GM21717 (cell line): Measurements from ENCODE around the gene VPS37B.

ENCODE experiments used
- ATAC-seq: cut with Tn5 transposase; IDR thresholded peaks from one replicate; pipeline ENCODE4 v1.9.1; 2021; ENCODE audit warnings: mild to moderate bottlenecking, moderate library complexity; ENCODE audit not compliant: unreplicated experiment

The VPS37B gene

DNA sequence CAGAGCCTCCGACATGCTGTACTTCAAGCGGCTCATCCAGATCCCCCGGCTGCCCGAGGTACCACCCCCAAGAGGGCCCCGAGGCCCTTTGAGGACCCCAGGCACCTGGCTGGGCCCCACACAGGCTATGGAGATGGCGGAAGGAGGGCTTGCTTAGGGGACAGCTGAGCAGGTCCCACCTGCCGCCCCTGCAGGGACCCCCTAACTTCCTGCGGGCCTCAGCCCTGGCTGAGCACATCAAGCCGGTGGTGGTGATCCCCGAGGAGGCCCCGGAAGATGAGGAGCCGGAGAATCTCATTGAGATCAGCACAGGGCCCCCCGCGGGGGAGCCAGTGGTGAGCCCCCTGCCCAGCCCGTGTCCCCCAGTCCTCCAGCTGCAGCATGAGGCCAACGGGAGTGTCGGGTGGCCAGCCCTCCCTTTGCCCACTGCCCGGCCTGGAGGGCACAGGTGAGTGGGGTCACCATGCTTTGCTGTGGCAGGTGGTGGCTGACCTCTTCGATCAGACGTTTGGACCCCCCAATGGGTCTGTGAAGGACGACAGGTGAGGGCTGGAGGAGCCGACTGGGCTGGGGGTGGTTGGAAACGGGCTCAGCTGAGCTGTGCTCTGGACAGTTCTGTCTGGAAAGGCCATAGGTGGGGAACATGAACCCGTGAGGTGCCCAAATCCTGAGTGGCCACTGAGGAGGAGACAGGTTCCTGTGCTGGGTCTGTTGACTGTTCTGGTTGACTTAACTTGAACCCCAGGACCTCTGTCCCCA, 40.7 kb downstream of the VPS37B start:
- ATAC-seq = no peak

DNA sequence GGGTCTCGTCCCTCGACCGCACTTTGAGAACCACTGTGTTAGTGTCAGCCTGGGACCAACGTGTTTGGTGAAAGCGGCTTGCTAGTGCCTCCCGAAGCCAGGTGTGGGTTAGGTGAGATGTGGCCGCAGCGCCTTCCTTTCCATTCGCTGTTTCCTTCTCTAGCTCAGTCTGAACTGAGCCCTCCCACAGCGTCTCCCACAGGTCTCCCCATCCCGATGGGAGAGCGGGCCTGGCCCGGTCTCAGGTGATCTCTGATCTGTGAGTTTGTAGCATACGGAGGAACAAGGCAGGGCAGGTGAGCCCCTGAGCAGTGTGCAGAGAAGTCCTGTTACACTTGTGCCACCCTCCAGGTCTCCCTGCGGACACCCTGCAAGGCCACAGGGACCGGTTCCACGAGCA, 41.4 kb downstream of the VPS37B start:
- no peak for ATAC-seq

DNA sequence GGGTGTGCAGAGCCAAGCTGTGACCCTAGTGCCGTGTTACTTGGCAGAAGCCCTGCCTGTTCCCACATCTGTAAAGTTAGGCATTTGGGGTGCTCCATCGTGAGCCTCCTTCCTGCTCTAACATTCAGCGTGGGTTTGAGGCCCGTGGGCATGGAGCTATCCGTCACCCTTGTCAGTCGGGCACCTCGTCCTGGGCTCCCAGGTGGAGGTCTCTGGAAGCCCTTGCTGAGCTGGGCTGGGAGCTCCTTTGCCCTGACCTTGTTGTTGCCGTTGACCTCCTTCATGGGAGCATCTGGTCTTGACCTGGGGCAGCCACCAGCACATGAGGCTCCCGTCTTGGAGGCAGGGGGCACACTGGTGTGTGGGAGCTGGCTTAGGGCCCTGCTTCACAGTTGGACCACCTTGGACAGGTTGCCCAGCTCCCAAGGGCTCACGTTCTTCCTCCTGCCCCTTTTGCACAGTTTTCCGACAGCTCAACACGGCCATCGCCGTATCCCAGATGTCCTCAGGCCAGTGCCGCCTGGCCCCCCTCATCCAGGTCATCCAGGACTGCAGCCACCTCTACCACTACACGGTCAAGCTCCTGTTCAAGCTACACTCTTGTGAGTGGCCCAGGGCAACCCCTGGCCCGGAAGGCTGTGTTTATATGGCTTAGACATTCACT, 42.2 kb downstream of the VPS37B start:
- no peak for ATAC-seq

DNA sequence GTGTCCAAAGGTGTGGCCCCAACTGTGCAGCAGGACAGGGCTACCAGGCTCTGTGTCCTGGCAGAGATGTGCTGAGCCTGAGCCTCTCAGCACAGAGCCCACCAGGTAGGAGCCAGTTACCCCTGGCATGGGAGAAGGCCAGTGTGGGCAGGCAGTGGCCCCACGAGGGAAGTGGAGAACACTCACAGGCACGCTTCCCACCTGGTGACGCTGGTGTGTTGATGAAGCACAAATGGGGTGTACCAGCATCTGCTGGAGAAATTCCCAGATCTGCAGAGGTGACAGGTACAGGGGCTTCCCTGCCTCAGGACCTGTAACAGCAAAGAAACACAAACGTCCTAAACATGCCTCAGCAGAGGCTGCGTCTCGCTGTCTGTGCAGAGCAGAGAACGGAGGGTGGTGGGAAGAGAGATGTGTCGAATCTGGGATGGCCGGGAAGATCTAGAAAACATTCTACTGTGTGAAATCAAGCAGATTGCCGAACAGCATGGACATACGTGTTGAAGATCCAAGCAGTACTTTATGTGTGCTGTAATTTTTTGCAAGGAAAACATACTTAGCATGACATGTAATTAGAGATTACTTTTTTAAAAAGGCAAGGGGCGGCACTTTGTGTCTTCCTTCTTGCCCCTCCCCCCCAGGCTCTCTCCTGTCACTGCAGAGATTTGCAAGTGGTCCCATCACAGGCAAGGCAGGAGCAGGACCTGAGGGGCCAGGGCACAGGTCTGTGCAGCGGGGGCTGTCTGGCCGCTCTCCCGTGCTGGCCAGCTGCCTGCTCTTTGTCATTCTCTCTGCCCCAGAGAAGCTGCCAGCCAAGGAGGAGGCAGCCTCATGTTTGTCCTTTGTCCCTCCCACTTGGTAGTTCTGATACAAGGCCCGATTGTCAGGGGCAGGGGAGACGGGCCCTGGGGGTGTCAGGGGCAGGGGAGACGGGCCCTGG, 43.3 kb downstream of the VPS37B start:
- no peak for ATAC-seq

DNA sequence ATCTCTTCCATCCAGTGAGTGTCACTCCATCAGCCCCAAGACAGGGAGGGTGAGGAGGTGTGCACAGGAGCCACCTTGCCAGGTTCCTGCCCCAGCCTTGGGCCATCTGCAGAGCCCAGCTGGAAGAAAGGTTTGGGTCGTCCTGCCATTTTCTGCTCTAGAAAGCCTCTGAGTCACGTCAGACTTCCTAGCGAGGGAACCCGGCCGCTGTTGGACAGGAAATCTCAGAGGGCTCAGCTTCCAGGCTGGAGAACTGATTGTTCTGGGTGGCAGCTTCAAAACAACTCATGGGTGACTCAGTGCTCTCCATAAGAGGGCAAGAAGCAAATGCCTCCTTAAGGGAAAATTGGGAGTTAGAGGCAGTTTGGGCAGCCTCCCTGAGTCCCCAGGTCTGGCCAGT, 44.1 kb downstream of the VPS37B start:
- no peak for ATAC-seq

DNA sequence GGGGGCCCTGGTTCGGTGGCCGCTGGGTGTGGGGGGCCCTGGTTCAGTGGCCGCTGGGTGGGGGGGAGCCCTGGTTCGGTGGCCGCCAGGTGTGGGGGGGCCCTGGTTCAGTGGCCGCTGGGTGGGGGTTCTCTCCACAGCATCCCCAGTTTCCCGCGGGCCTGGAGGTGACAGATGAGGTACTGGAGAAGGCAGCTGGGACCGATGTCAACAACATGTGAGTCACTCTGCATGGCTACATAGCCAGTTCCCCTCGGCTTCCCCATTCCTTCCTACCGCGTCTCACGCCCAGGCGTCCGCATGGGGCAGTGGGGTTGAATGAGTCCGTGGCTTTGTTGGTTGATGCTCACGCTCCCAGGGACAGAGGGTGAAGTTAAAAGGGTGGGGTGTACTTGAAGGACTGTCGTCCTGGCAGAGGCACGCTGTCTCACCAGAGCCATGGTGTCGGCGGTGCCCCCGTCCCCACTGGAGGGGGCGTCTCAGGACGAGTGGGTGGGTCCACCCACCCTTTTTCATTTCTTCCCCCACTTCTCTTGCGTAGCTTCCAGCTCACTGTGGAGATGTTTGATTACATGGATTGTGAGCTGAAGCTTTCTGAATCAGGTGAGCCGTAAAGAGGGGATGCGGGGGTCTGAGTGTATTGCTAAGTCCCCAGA, 45.1 kb downstream of the VPS37B start:
- ATAC-seq = no peak

DNA sequence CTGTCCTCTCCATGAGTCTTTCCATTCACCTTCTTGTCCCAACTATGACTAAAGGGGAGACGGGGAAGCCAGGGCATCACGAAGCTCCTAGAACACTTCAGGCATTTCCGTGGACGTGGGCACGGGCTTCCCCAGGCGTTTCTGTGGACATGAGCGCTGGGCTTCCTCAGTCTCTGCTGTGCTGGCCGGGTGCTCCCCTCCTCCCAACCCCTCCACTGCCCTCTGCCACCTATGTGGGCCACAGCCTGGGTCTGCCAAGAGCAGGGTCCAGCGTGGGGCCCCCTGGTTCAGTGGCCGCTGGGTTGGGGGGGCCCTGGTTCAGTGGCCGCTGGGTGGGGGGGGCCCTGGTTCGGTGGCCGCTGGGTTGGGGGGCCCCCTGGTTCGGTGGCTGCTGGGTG, 45.9 kb downstream of the VPS37B start:
- no peak for ATAC-seq

DNA sequence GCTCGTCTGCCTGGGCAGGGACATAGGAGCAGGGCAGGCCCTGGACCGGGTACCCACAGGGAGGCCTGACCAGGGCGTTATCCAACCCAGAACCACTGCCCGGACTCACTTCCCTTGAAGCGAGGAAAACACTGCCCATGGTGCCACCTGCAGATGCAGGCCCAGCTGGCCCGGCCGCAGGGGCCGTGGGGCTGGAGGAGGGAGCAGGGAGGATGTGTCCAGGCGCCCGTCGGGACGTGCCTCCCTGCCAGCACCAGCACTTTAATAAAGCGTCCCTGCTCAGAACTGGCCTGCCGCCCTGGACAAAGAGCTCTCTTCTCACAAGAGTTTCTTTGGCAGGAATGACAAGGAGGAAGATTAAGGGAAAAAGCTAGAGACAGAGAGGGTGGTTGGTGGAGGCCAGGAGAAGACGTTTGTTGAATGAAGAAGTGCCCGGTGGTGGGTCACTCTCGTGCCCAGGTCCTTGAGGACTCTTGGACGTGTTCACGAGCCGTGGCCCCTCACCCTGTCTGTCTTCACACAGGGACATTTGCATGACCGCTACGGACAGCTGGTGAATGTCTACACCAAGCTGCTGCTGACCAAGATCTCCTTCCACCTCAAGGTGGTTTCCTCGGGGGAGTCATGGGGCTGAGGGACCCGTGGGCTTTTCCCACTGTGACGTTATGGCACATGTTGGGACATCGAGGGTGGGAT, 46.4 kb downstream of the VPS37B start:
- ATAC-seq = no peak

DNA sequence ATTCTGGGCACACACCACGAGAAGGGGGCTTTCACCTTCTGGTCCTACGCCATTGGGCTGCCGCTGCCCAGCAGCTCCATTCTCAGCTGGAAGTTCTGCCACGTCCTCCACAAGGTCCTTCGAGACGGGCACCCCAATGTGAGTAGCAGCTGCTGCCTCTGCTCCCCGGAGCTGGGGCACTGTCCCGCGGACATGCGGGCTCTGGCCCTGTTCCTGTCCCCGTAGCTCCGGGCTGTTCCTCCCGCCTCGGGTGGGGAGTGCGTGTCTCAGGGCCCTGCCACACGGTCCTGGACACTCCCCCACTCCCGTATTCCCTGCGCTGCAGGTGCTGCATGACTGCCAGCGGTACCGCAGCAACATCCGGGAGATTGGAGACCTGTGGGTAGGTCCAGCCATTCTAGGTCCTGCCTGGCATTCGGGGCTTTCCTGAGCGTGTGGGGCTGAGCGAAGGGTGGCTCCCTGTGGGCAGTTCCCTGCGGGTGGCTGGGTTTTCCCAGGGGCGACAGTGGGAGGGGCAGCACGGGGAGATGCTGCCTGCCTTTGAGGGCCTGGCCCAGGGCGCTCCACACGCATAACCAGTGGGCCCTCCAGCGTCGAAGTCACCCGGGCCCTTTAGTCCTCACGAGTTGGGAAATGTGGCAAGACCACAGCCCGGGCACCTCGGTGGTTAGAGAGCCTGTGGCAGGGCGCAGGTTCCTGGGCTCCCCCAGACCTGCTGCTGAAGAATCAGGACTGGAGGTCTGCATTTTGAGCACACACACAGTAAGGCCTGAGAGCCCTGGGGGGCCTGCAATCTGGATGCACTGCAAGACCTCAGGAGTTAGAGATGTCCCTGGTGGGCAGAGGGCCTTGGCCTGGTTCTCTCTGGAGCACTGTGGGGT, 47.2 kb downstream of the VPS37B start:
- no peak for ATAC-seq

DNA sequence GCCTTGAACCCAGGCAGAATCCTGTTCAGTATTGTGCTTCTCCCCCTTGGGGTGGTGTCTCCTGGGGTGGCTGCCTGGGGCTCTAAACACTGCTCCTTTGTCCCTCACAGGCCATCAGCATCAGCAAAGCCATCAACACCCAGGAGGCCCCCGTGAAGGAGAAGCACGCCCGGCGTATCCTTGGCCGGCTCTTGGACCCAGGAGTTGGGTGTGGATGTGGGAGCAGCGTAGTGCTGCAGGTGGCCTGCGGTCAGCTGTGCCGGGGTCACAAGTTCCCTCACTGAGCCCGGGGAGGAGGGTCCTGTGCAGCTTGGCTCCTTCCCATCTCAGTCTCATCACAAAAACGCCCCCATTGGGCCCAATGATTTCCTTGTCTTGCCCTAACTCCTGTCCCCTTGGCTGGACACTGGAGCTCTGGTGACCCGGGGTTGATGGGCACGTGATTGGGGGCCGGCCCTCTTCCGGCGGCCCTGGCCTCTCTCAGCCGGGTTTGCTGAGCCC, 48.0 kb downstream of the VPS37B start:
- ATAC-seq = no peak

DNA sequence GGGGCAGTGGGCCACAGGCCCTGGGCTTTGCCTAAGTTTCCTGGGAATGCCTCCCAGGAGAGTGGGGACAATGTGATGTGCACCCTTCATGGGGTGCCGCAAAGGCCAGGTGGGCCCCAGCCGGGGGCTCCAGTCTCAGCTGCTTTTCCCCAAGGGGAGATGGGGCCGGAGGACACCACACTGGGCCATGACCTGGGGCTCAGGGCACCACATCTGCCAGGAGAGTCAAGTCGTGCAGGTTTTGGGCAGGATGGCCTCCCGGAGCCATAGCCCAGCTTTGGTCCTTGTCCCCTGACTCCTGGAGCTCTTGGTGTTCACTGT, 48.4 kb downstream of the VPS37B start:
- ATAC-seq = no peak

DNA sequence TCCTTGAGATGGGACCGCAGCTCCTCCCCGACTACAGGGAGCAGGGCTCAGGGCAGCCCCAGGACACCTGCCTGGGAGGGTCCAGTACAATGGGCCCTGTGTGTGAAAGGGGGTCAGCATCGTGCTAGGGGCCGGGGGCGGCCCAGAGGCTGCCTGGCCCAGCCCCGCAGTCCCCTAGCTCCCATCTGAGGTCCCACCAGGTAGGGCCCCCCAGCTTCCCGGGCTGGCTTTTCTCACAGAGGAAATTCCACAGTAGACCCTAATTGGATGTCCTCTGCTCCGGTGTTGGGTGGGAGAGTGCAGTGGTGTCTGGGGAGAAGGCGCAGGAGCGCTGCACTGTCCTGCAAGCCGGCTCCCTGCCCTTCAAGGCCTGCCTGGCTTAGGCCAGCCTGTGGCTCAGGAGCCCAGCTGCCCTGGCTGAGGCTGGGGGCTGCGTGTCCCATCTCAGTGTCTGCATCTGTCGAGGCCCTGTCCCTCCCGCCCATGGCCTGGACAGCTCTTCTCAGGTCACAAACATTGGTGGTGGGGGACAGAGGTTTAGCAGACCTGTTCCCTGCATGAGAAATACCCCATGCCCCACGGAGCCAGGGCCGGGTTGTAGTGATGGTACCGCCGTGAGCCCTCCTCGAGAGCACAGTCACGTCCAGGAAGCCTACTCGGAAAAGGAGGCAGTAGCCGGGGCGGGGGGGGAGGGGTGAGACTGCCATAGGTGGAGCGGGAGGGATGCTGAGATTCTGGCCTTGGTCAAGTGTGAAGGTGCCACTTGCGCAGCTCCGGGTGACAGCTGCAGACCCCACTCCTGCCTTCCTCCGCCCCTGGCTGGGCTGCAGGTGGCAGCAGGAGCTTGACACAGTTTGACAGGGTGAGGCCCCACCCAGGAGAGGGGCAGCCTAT, 49.1 kb downstream of the VPS37B start:
- ATAC-seq = no peak

DNA sequence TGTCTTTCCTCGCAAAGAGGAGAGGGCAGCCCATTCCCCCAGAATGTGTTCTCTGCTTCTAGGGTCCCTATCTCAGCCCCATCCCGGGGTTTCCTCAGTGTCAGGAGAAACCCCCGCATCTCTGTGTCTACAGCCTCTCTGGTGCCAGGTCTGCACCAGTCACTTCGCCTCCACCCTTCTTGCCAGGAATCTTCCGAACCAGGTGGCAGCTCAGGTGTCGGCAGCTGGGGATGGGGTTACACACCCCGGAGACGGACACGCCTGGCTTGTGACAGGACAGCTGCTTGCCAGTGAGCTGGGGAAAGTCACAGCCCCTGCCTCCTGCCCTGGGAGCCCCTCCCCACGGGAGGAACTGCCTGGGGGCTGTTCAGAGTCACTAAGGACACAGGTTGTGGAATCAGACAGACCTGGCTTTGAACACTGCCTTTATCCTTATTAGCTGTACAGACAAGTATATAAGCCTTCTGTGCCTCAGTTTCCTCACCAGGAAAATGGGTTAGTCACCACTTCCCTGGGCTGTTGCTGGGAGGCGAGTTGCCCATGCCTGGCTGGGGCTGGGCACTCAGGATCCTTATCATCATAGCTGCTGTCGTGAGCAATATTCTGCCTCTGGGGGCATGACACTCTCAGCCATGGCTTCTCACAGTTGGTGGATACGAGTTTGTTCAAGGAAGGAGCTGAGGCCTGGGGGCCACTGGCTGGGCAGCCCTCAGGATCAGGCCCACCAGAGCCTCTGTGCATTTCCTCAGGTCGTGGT, 49.9 kb downstream of the VPS37B start:
- no peak for ATAC-seq

DNA sequence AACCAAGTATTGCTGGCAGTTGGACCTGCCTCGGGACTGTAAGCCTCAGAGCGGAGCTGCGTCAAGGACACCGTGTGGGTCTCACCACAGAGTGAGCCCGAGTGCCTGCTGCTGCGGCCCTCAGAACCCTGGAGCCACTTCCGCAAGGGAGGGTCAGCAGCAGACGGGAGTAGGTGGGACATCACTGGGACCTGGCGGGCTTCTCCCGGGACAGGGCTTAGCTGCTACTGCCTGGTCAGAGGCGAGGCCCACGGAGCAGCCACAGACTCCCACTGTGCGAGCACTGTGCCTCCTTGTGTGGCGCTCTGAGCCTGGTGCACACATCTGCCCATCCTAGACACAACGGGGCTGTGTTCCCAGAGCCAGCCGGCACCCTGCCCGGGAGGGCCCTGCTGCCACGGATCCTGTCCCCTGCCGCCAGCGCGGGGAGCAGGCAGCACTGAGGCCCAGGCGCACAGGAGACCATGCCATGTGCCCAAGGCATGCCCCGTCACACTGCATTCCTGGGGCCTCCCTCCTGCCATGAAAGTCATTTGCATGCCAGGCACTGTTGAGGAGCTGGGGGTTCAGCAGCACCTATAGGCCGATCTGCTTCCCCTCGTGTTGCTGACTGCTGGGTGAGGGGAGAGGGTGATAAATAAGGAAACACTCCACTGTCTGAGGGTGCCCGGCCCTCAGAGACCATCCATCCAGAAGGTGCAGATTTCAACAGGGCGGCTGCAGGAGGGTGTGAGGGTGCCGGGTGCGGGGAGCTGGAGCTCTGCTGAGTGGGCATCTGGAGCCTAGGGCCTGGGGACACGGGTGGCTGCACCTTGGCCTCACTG, 50.7 kb downstream of the VPS37B start:
- ATAC-seq = no peak

DNA sequence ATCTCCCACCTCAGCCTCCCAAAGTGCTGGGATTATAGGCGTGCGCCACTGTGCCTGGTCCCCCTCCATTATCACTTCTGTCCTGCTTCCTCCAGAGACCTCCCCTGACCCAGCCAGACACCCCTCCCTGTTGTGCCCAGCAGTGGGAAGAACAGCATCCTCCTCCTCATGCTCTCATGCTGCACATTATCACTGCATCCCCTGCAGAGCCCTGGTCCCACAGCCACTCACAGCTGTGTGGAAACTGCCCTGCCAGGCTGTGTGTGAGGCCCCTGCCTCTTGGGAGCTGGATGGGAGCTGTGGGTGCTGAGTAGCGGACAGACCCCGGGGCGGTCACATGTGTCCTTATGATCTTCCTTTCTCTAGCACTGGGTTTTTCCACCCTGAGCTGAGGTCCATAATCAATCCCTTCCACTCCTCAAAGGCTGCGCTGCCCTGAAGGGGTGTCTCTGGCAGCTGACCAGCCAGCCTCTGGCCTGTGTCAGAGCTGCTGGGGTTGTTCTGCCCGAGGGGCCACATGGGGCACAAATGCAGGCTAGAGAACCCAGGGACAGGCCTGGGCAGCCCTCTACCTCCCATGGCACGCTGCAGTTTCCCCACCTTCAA, 51.5 kb downstream of the VPS37B start:
- no peak for ATAC-seq

DNA sequence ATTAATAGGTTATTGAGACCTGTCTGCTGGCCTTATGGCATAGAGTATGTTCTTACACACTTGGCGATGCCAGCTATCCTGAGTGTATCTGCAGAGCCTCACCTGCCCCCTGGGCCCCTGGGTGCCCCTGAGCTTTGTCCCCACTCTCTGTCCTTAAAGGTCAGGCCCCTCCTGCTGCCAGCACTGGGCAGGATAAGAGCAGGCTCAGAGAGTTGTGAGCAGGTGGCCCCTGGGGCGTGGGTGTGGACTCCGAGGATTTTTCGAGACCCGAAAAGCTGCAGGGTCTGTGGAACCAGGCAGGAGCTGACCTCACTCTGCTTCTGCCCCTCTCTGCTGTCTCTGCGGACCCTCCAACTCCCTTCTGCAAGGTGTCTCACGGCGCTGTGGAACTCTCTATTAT, 52.5 kb downstream of the VPS37B start:
- no peak for ATAC-seq
